T-helper 2 cell treated with Interferon-gamma antibody and Interleukin-4, amounts not matched to agents 5 μg/mL and 100 μg/mL, for 36 hours (primary cell): ENCODE data around the gene ARMC9.

Experiments
- DNase-seq: peaks from one replicate; pipeline ENCODE4 v3.0.0; 2021; ENCODE audit warnings: low spot score
- H3K27ac Mint-ChIP-seq: one replicate; pipeline ENCODE4 v1.8.0; 2021; ENCODE audit warnings: mild to moderate bottlenecking, mixed read lengths
- H3K27me3 Mint-ChIP-seq: one replicate; pipeline ENCODE4 v1.8.0; 2021; ENCODE audit warnings: low read depth, mixed read lengths
- H3K36me3 Mint-ChIP-seq: one replicate; pipeline ENCODE4 v1.8.0; 2021; ENCODE audit warnings: low read depth, mixed read lengths
- H3K4me1 Mint-ChIP-seq: one replicate; pipeline ENCODE4 v1.8.0; 2021; ENCODE audit warnings: low read depth, mixed read lengths
- H3K4me3 Mint-ChIP-seq: one replicate; pipeline ENCODE4 v1.8.0; 2022; ENCODE audit warnings: mild to moderate bottlenecking, moderate library complexity, mixed read lengths
- H3K9me3 Mint-ChIP-seq: one replicate; pipeline ENCODE4 v1.8.0; 2021; ENCODE audit warnings: mixed read lengths

ARMC9 gene

GRCh38 chr2:231198291-231199173, at the start of gene ARMC9:
Gene ARMC9, plus strand, starts transcription at chr2:231198631. Its CDS starts 7,608 bp downstream, at chr2:231206239.
- DNase-seq, result peak; percentile 84
- H3K36me3 Mint-ChIP-seq, result no peaks in the 10 kb centered on the region
- peak within 1 kb of the TSS; percentile 26 for H3K27ac Mint-ChIP-seq
- peaks cover 8% of the 10 kb centered on the region for H3K4me1 Mint-ChIP-seq
- H3K9me3 Mint-ChIP-seq, result no peaks in the 10 kb centered on the region
- H3K4me3 Mint-ChIP-seq, result peak within 1 kb of the TSS; percentile 93
- H3K27me3 Mint-ChIP-seq, result peaks cover 33% of the 10 kb centered on the region

GRCh38 chr2:231152800-231153557, 45.5 kb upstream of the ARMC9 start:
- no peaks in the 10 kb centered on the region for H3K9me3 Mint-ChIP-seq
- H3K4me1 Mint-ChIP-seq, result no peaks in the 10 kb centered on the region
- no peak for DNase-seq
- H3K27me3 Mint-ChIP-seq, result no peaks in the 10 kb centered on the region
- peaks cover 21% of the 10 kb centered on the region for H3K36me3 Mint-ChIP-seq
- H3K4me3 Mint-ChIP-seq, result no peak overlapping the region
- H3K27ac Mint-ChIP-seq, result no peak overlapping the region

- Mint-ChIP-seq H3K27me3 (no peaks in the 10 kb centered on the region), H3K9me3 (no peaks in the 10 kb centered on the region), H3K36me3 (peaks cover 29% of the 10 kb centered on the region), H3K4me1 (peaks cover 5% of the 10 kb centered on the region), H3K27ac (no peak overlapping the region), H3K4me3 (no peak overlapping the region)
- no peak for DNase-seq
Measured at GRCh38 chr2:231159306-231159705, 39.1 kb upstream of the ARMC9 start.

- Mint-ChIP-seq H3K4me1 (peaks cover 5% of the 10 kb centered on the region), H3K36me3 (peaks cover 33% of the 10 kb centered on the region), H3K27me3 (no peaks in the 10 kb centered on the region), H3K4me3 (no peak overlapping the region), H3K9me3 (no peaks in the 10 kb centered on the region), H3K27ac (no peak overlapping the region)
- no peak for DNase-seq
Measured at GRCh38 chr2:231160701-231161100, 37.7 kb upstream of the ARMC9 start.

- Mint-ChIP-seq H3K9me3 (no peaks in the 10 kb centered on the region), H3K27ac (peak overlapping the region; percentile 1)
Measured at GRCh38 chr2:231161252-231161839, 37.1 kb upstream of the ARMC9 start.

GRCh38 chr2:231161877-231162329, 36.5 kb upstream of the ARMC9 start:
- no peak overlapping the region for H3K27ac Mint-ChIP-seq
- H3K9me3 Mint-ChIP-seq, result no peaks in the 10 kb centered on the region
- no peak overlapping the region for H3K4me3 Mint-ChIP-seq
- peaks cover 40% of the 10 kb centered on the region for H3K36me3 Mint-ChIP-seq
- no peaks in the 10 kb centered on the region for H3K27me3 Mint-ChIP-seq
- H3K4me1 Mint-ChIP-seq, result peaks cover 5% of the 10 kb centered on the region
- no peak for DNase-seq

More at GRCh38 chr2:231161252-231161839, 37.1 kb upstream of the ARMC9 start:
- H3K4me3 Mint-ChIP-seq, result no peak overlapping the region
- peaks cover 5% of the 10 kb centered on the region for H3K4me1 Mint-ChIP-seq
- H3K27me3 Mint-ChIP-seq, result no peaks in the 10 kb centered on the region
- peaks cover 37% of the 10 kb centered on the region for H3K36me3 Mint-ChIP-seq
- DNase-seq, result no peak

GRCh38 chr2:231163011-231163410, 35.4 kb upstream of the ARMC9 start:
- H3K27ac Mint-ChIP-seq, result no peak overlapping the region
- no peaks in the 10 kb centered on the region for H3K27me3 Mint-ChIP-seq
- H3K36me3 Mint-ChIP-seq, result peaks cover 45% of the 10 kb centered on the region
- H3K4me1 Mint-ChIP-seq, result peaks cover 5% of the 10 kb centered on the region
- no peaks in the 10 kb centered on the region for H3K9me3 Mint-ChIP-seq
- DNase-seq, result no peak
- no peak overlapping the region for H3K4me3 Mint-ChIP-seq

GRCh38 chr2:231163414-231164095, 34.9 kb upstream of the ARMC9 start:
- no peak for DNase-seq
- Mint-ChIP-seq H3K27me3 (no peaks in the 10 kb centered on the region), H3K4me3 (no peak overlapping the region), H3K4me1 (peaks cover 9% of the 10 kb centered on the region), H3K9me3 (no peaks in the 10 kb centered on the region), H3K27ac (no peak overlapping the region), H3K36me3 (peaks cover 49% of the 10 kb centered on the region)

- DNase-seq, result no peak
- no peak overlapping the region for H3K27ac Mint-ChIP-seq
- H3K4me3 Mint-ChIP-seq, result no peak overlapping the region
- peaks cover 52% of the 10 kb centered on the region for H3K36me3 Mint-ChIP-seq
- no peaks in the 10 kb centered on the region for H3K27me3 Mint-ChIP-seq
- H3K4me1 Mint-ChIP-seq, result peaks cover 4% of the 10 kb centered on the region
- H3K9me3 Mint-ChIP-seq, result no peaks in the 10 kb centered on the region
Measured at GRCh38 chr2:231167745-231168459, 30.5 kb upstream of the ARMC9 start.

- Mint-ChIP-seq H3K27ac (no peak overlapping the region), H3K4me1 (peaks cover 4% of the 10 kb centered on the region), H3K36me3 (peaks cover 50% of the 10 kb centered on the region)
Measured at GRCh38 chr2:231168460-231169139, 29.8 kb upstream of the ARMC9 start.

GRCh38 chr2:231169488-231169887, 28.9 kb upstream of the ARMC9 start:
- no peaks in the 10 kb centered on the region for H3K27me3 Mint-ChIP-seq
- no peak for DNase-seq
- no peaks in the 10 kb centered on the region for H3K9me3 Mint-ChIP-seq
- H3K36me3 Mint-ChIP-seq, result peaks cover 55% of the 10 kb centered on the region
- H3K27ac Mint-ChIP-seq, result no peak overlapping the region
- peaks cover 4% of the 10 kb centered on the region for H3K4me1 Mint-ChIP-seq
- H3K4me3 Mint-ChIP-seq, result no peak overlapping the region

More at GRCh38 chr2:231168460-231169139, 29.8 kb upstream of the ARMC9 start:
- no peaks in the 10 kb centered on the region for H3K9me3 Mint-ChIP-seq
- no peak overlapping the region for H3K4me3 Mint-ChIP-seq
- H3K27me3 Mint-ChIP-seq, result no peaks in the 10 kb centered on the region
- DNase-seq, result no peak

- Mint-ChIP-seq H3K27me3 (no peaks in the 10 kb centered on the region), H3K27ac (no peak overlapping the region), H3K9me3 (no peaks in the 10 kb centered on the region), H3K4me3 (no peak overlapping the region), H3K36me3 (peaks cover 56% of the 10 kb centered on the region), H3K4me1 (peaks cover 4% of the 10 kb centered on the region)
- no peak for DNase-seq
Measured at GRCh38 chr2:231170055-231170454, 28.4 kb upstream of the ARMC9 start.
